ENCODE data around the gene TMEM231. TPM values are rescaled to one million over a fixed set of nuclear protein-coding genes. Genes with fewer than 3 reads are reported as not detected.

The TMEM231 gene
- total and polyA plus RNA-seq, 2 donors (not counting 3 experiments of a cell fraction or from before 2014, with no cell fraction given) = 10.0 to 35.8 TPM

GRCh38 chr16:75495076-75495674, 60.9 kb downstream of the TMEM231 start, which contains the start of gene CHST6:
CHST6 (minus strand) TSS chr16:75495441; CDS start chr16:75479828, 15,613 bp downstream.
- POLR2A ChIA-PET = interaction anchor here (1.2 to 1.4 kb wide), 2 partner anchors 22 to 128 kb away, joined by 3 to 13 read pairs; partner anchors contain the start of gene ADAT1
- H4K20me1 ChIP-seq (replicated peaks; ENCODE audit: control insufficient read depth, extremely low read depth, insufficient read depth, low read length) = peaks cover 2% of the 10 kb centered on the region
- intact Hi-C loops (cut with micrococcal nuclease) (no loop called here), dilution Hi-C loops (cut with MboI; ENCODE audit: extremely low pct_ligation_motif_present, low sequenced_read_pairs) (no loop called here)
- H3K79me2 ChIP-seq (ENCODE audit: control insufficient read depth, insufficient read depth, low read length) = no peaks in the 10 kb centered on the region
- no peak within 1 kb of the TSS for H3K27ac ChIP-seq (ENCODE audit: insufficient read depth, low read depth, low read length)
- H2AFZ ChIP-seq (ENCODE audit: low read depth, low read length) = peak within 1 kb of the TSS; percentile 96
- BruUV-seq (replicated peaks) = no TSS peak
- DNase-seq (ENCODE audit: low read depth, low spot score) = peak; percentile 27
- peaks cover 7% of the 10 kb centered on the region for H3K4me1 ChIP-seq (ENCODE audit: control insufficient read depth, extremely low read depth, insufficient read depth, low read length)
- no peaks in the 10 kb centered on the region for H3K36me3 ChIP-seq (ENCODE audit: control insufficient read depth in 2 of 2, extremely low read depth in 1 of 2, insufficient read depth in 2 of 2, low read length in 2 of 2)
- no peaks in the 10 kb centered on the region for H3K9me3 ChIP-seq (replicated peaks; ENCODE audit: control insufficient read depth, insufficient read depth, low read length)
- CTCF ChIA-PET = interaction anchor here (0.8 to 2.1 kb wide), 7 partner anchors 16 to 296 kb away, joined by 3 to 14 read pairs (median 3); partner anchors contain the start of gene TMEM170A
- peak within 1 kb of the TSS; percentile 11 to 64 (median 37) for H3K4me3 ChIP-seq (replicated peaks in 1 of 3; ENCODE audit: insufficient read depth in 1 of 3, low read depth in 1 of 3, low read length in 3 of 3)
- no peak within 1 kb of the TSS for H3K9ac ChIP-seq (replicated peaks; ENCODE audit: extremely low read depth, insufficient read depth, low read length)
- no peaks in the 10 kb centered on the region for H3K9me1 ChIP-seq (replicated peaks; ENCODE audit: control insufficient read depth, extremely low read depth, insufficient read depth, low read length)
- H3K4me2 ChIP-seq (ENCODE audit: insufficient read depth, low read length) = peak within 1 kb of the TSS; percentile 83
- TF ChIP-seq GATA2 (IDR thresholded peaks at IDR 0.05; ENCODE audit: insufficient read depth, insufficient read length, low read depth, low read length) (no peak), POLR2A (IDR thresholded peaks at IDR 0.05; ENCODE audit: low read depth, low read length) (no peak), MYC (IDR thresholded peaks at IDR 0.05; ENCODE audit: low read depth, low read length) (no peak), JUN (IDR thresholded peaks at IDR 0.05; ENCODE audit: borderline replicate concordance, insufficient read depth, insufficient read length, low read depth) (no peak), MAX (IDR thresholded peaks at IDR 0.05; ENCODE audit: insufficient read depth, insufficient read length) (no peak), FOS (IDR thresholded peaks at IDR 0.05; ENCODE audit: borderline replicate concordance, insufficient read depth, low read length) (no peak), POLR2AphosphoS5 (IDR thresholded peaks at IDR 0.05; ENCODE audit: insufficient read depth, low read depth, low read length) (no peak), EZH2 (IDR thresholded peaks at IDR 0.05; ENCODE audit: borderline replicate concordance, low read depth, low read length, severe bottlenecking) (no peak), CTCF (IDR thresholded peaks at IDR 0.05; ENCODE audit: extremely low read depth in 1 of 2, insufficient read depth in 1 of 2, low read depth in 1 of 2, low read length in 2 of 2) (no peak)
- no peak for FAIRE-seq
- H3K27me3 ChIP-seq (ENCODE audit: control insufficient read depth in 2 of 2, insufficient read depth in 2 of 2, low read length in 2 of 2) = peaks cover 5 to 8% of the 10 kb centered on the region in 2 experiments
